ENCODE results near the gene PPDPF. TPM values are rescaled to one million over a fixed set of nuclear protein-coding genes. Genes with fewer than 3 reads are reported as not detected.

Gene PPDPF
- total and polyA plus RNA-seq, 12 donors, result 7.4 to 193 (median 81.3) TPM

- intact Hi-C loops (cut with DNase I), result no loop called here
- TF ChIP-seq POLR2A (IDR thresholded peaks at IDR 0.05) (no peak), CTCF (IDR thresholded peaks at IDR 0.05) (no peak)
- Histone ChIP-seq H3K9me3 (replicated peaks in 1 of 3) (no peaks in the 10 kb centered on the region), H3K4me1 (replicated peaks in 1 of 2) (peaks cover under 1 to 8% of the 10 kb centered on the region in 2 donors), H3K4me3 (no peak overlapping the region), H3K27ac (no peak overlapping the region), H3K27me3 (no peaks in the 10 kb centered on the region), H3K36me3 (replicated peaks in 1 of 2) (peaks cover 0 to 5% of the 10 kb centered on the region in 2 donors)
- WGBS, 4 donors, result 89 to 96% (median 91%) methylated on average over 2 of the region's 2 CpGs
- no peak for DNase-seq
Measured at GRCh38 chr20:63492518-63492917, 28.0 kb upstream of the PPDPF start.

GRCh38 chr20:63492982-63493381, 27.6 kb upstream of the PPDPF start:
- no peak overlapping the region for H3K4me3 ChIP-seq
- no peaks in the 10 kb centered on the region for H3K27me3 ChIP-seq
- TF ChIP-seq POLR2A (IDR thresholded peaks at IDR 0.05) (no peak), CTCF (IDR thresholded peaks at IDR 0.05) (no peak)
- no peaks in the 10 kb centered on the region for H3K9me3 ChIP-seq (replicated peaks in 1 of 3)
- peaks cover 0 to 5% of the 10 kb centered on the region in 2 donors for H3K36me3 ChIP-seq (replicated peaks in 1 of 2)
- H3K4me1 ChIP-seq (replicated peaks in 1 of 2), result peaks cover 5 to 12% of the 10 kb centered on the region in 2 donors
- WGBS, 4 donors, result 93 to 97% (median 96%) methylated on average over 14 of the region's 14 CpGs
- intact Hi-C loops (cut with DNase I), result no loop called here
- no peak for DNase-seq
- no peak overlapping the region for H3K27ac ChIP-seq

GRCh38 chr20:63493563-63494020, 27.0 kb upstream of the PPDPF start:
- DNase-seq, result peak in 1 of 7 donors; percentile 7
- TF ChIP-seq CTCF (IDR thresholded peaks at IDR 0.05) (no peak), POLR2A (IDR thresholded peaks at IDR 0.05) (no peak)
- no peaks in the 10 kb centered on the region for H3K9me3 ChIP-seq (replicated peaks in 1 of 3)
- H3K36me3 ChIP-seq (replicated peaks in 1 of 2), result peaks cover 0 to 5% of the 10 kb centered on the region in 2 donors
- H3K4me1 ChIP-seq (replicated peaks in 1 of 2), result peaks cover 5 to 16% of the 10 kb centered on the region in 2 donors
- H3K27ac ChIP-seq, result no peak overlapping the region
- intact Hi-C loops (cut with DNase I), result no loop called here
- H3K4me3 ChIP-seq, result no peak overlapping the region
- H3K27me3 ChIP-seq, result no peaks in the 10 kb centered on the region
- WGBS, 4 donors, result 72 to 82% (median 81%) methylated on average over 5 to 13 of the region's 13 CpGs

DNA sequence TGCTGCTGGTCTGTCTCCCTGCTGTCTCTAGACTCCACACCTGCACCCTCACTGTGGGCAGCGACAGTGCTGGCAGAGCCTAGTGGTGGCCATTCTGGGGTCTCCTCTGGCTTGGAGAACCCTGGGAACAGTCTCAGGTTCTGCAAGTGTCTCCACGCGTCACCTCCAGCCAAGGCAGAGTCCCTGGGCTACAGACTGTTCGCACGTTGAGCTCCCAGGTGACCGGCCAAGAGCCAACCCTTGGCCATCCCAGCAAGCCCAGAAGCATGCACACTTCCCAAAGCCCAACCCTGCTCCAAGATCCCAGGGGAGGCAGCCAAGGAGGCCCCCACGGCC, 26.5 kb upstream of the PPDPF start:
- DNase-seq, result no peak

More for the DNA sequence above, 26.5 kb upstream of the PPDPF start:
- no peak overlapping the region for H3K27ac ChIP-seq
- H3K4me1 ChIP-seq (replicated peaks in 1 of 2), result peaks cover 5 to 16% of the 10 kb centered on the region in 2 donors
- peaks cover 0 to 5% of the 10 kb centered on the region in 2 donors for H3K36me3 ChIP-seq (replicated peaks in 1 of 2)
- 80 to 90% (median 85%) methylated on average over 2 to 7 of the region's 7 CpGs for WGBS, 4 donors
- no peaks in the 10 kb centered on the region for H3K9me3 ChIP-seq (replicated peaks in 1 of 3)
- H3K4me3 ChIP-seq, result no peak overlapping the region
- no peak for TF ChIP-seq CTCF (IDR thresholded peaks at IDR 0.05)
- no peak for TF ChIP-seq POLR2A (IDR thresholded peaks at IDR 0.05)
- intact Hi-C loops (cut with DNase I), result no loop called here
- no peaks in the 10 kb centered on the region for H3K27me3 ChIP-seq
